GM19468 (cell line): ENCODE results near the gene TM4SF1.
"Not testable (repeated sequence)": the region's sequence is repeated elsewhere in the genome, so short reads cannot be mapped to it uniquely, and the experiment has no call there.

ENCODE experiments used
- ATAC-seq: cut with Tn5 transposase; IDR thresholded peaks from one replicate; pipeline ENCODE4 v1.9.1; 2021; ENCODE audit warnings: mild to moderate bottlenecking, moderate library complexity, moderate number of reproducible peaks; ENCODE audit not compliant: unreplicated experiment; ENCODE audit errors: extremely low read depth

TM4SF1 gene

GRCh38 chr3:149353581-149354184 lies 23.8 kb downstream of the TM4SF1 start:
- ATAC-seq = no peak

- no peak for ATAC-seq
These were observed 24.9 kb downstream of the TM4SF1 start for GRCh38 chr3:149352556-149352955.

DNA sequence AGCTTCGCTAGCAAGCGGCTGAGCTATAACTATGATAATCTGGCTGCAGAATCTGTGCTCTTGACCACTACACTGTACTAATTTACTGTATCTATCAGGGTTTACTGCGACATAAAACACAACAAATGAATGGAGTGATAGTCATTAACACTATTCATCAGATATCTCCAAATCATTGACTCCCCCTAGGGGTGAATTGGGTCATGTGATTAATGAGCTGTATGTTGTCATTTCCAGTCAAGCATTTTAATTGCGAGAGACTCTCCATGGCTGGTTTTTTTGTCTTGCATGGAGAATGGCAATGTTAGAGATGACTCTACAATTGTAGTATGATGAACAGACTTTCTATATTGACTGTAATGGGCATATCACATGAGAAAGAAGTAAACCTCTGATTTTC lies 33.5 kb downstream of the TM4SF1 start:
- no peak for ATAC-seq

- ATAC-seq = no peak
These were observed 34.8 kb downstream of the TM4SF1 start for GRCh38 chr3:149342413-149343380.

GRCh38 chr3:149340310-149340933 lies 37.0 kb downstream of the TM4SF1 start:
- ATAC-seq = no peak

- no peak for ATAC-seq
These were observed 37.5 kb downstream of the TM4SF1 start for GRCh38 chr3:149339931-149340309.

DNA sequence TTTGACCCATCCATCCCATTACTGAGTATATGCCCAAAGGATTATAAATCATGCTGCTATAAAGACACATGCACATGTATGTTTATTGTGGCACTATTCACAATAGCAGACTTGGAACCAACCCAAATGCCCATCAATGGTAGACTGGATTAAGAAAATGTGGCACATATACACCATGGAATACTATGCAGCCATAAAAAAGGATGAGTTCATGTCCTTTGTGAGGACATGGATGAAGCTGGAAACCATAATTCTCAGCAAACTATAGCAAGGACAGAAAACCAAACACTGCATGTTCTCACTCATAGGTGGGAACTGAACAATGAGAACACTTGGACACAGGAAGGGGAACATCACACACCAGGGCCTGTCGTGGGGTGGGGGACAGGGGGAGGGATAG lies 40.0 kb downstream of the TM4SF1 start:
- not testable (repeated sequence) for ATAC-seq

DNA sequence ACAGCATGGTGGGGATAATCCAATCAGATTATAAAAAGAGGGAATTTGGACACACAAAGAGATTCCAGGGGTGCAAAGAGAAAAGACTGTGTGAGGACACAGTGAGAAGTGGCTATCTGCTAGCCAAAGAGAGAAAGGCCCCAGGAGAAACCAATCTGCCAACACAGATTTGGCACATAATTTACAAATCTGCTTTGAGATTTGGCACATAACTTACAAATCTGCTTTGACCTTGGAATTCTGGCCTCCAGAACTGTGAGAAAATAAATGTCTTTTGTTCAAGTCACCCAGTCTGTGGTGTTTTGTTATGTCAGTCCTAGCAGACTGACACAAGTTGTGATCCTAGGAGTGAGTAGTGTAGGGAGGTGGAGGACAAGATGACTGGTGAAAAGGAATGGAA lies 40.5 kb downstream of the TM4SF1 start:
- ATAC-seq = no peak

- no peak for ATAC-seq
These were observed 44.1 kb downstream of the TM4SF1 start, which contains the start of gene TM4SF18 for GRCh38 chr3:149333176-149333859. Gene TM4SF18 (minus strand): TSS chr3:149333636. CDS start chr3:149333382, 254 bp downstream.

DNA sequence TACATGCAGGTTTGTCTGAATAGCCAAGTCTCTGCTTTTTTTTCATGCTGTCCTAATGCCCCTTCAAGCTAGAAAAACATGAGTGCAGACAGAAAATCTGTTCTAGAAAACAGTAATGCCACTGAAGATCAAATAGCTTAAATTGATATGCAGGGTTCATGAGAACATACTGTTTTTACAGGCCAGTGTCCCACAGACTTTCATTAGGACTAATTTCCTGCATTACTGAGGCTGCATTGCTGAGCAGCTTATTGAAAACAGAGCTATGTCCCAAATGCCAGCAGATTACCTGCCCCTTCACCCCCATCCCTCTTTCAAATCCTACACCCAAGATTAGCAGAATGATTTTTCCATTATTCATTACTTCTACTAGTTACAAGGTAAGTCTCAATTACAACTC lies 44.7 kb downstream of the TM4SF1 start:
- ATAC-seq = no peak

GRCh38 chr3:149332227-149332765 lies 45.2 kb downstream of the TM4SF1 start:
- no peak for ATAC-seq

DNA sequence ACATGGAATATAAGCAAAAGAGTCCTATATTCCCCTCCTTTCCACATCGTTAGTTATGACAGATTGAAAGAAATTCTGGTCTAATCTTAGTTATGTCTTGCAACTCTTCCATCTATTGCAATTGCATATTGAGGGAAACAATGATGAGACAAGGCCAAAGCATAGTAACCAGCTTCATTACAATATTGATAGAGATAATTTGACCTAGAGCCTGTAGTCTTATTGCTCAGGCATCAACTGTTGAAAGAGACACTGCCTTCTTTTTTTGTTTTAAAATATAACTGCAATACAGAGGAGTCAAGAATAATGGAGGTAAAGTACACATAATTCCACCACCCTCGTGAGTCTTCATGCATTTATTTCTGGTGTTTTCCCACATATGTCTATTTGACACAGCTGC lies 46.1 kb downstream of the TM4SF1 start:
- ATAC-seq = no peak

GRCh38 chr3:149330609-149331331 lies 46.7 kb downstream of the TM4SF1 start:
- no peak for ATAC-seq

GRCh38 chr3:149327156-149327555 lies 50.3 kb downstream of the TM4SF1 start:
- ATAC-seq = no peak

DNA sequence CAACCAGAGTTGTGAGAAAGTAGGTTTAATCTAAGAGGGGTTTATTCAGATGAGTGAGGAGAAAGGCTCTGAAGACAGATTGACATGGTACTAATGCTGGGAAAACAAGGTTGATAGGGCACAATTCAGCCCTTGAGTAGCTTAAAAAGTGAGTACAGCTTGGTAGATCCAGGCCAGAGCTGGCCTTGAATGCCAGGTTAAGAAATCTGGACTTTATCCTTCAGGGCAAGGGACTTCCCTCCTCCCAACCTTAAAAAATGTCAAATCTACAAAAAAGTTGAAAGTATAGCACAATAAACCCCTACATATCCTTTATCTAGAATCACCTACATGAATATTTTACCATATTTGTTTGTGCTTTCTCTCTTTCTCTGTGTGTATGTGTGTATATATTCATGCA lies 51.9 kb downstream of the TM4SF1 start:
- ATAC-seq = no peak

- ATAC-seq = no peak
These were observed 53.1 kb downstream of the TM4SF1 start for GRCh38 chr3:149324332-149324731.

GRCh38 chr3:149321640-149322039 lies 55.8 kb downstream of the TM4SF1 start:
- no peak for ATAC-seq

DNA sequence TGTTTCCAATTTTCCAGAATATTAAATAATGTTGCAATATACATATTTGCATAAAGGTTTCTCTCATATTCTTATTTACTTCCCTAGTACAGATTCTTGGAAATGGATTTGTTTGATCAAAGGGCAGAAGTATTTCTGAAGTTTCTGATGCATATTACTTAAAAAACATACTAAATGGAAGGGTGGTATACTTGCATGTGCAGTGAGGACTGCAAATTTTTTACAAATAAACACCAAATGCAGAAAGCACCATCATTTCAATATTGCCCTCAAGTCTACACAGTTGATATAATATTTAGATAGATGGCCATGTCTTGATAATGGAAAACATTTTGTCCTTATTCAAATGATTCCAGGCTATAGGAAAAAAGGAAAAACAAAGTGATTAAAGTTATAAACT lies 56.3 kb downstream of the TM4SF1 start:
- ATAC-seq = no peak

DNA sequence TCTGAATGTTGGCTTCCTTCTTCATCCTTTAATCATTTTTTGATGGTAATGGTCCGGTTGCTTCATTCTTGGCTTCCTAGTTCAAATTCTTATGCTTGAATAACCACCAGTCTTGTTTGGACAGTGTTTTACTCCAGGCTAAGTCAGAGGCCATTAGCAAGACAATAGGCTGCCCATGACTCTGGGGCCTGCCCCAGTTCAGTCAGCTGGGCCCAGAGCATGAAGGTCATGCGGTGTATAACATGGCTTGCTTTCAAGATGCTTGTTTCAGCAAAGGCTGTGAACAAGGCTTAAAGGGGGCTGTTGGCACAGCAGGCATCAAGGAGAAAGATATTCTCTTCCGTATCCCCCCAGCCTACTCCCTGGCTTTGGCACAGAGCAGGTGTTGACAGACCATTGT lies 57.7 kb downstream of the TM4SF1 start:
- ATAC-seq = no peak
